RWPE1 (cell line): ENCODE measurements around the gene GLE1.
A peak's percentile ranks its signal among the peaks of the same experiment; 100 is the strongest.

ENCODE experiments used
- CTCF ChIA-PET: fragments of 350-600 bp; sonication (Branson Sonifier 250); formaldehyde crosslinking; extraction: SDS; loops from one replicate; lab custom pipeline; 2021; lab: Yijun Ruan, JAX
- POLR2A ChIA-PET: fragments of 400-600 bp; formaldehyde crosslinking; extraction: SDS; loops from one replicate; lab custom pipeline; 2020; ENCODE audit warnings: antibody characterized with exemption; ENCODE audit not compliant: low non-redundant PET; lab: Yijun Ruan, JAX
- DNase-seq: peaks from one replicate; pipeline ENCODE4 v3.0.0; 2012; ENCODE audit warnings: low spot score
- H3K27ac ChIP-seq: fragments of 450-650 bp; 2 replicates; pipeline ENCODE4 v1.5.1; 2017
- CTCF ChIP-seq: fragments of 450-650 bp; conservative IDR thresholded peaks from 2 replicates; pipeline ENCODE4 v1.5.1; 2017; ENCODE audit warnings: low read depth, mild to moderate bottlenecking

Gene GLE1

GRCh38 chr9:128481561-128481960, 23.0 kb upstream of the GLE1 start:
- no peak for TF ChIP-seq CTCF

GRCh38 chr9:128482186-128482585, 22.3 kb upstream of the GLE1 start:
- ChIA-PET POLR2A (no interaction called here), CTCF (no interaction called here)
- DNase-seq: no peak
- no peak overlapping the region for H3K27ac ChIP-seq
- no peak for TF ChIP-seq CTCF

More at GRCh38 chr9:128481561-128481960, 23.0 kb upstream of the GLE1 start:
- no peak overlapping the region for H3K27ac ChIP-seq
- DNase-seq: no peak
- ChIA-PET CTCF (no interaction called here), POLR2A (interaction anchor here (0.7 kb wide), 1 partner anchor 101 kb away, joined by 6 read pairs; no protein-coding TSS in a partner anchor)

GRCh38 chr9:128484686-128485413, 19.7 kb upstream of the GLE1 start:
- ChIA-PET CTCF (interaction anchor here (0.6 to 1.3 kb wide), 5 partner anchors 11 to 123 kb away, joined by 3 to 5 read pairs (median 3); no protein-coding TSS in a partner anchor), POLR2A (no interaction called here)
- no peak for DNase-seq
- no peak for TF ChIP-seq CTCF
- no peak overlapping the region for H3K27ac ChIP-seq

GRCh38 chr9:128485414-128485855, 19.1 kb upstream of the GLE1 start:
- ChIA-PET CTCF (interaction anchor here (0.7 to 1.3 kb wide), 3 partner anchors 11 to 58 kb away, joined by 3 to 5 read pairs (median 3); no protein-coding TSS in a partner anchor), POLR2A (no interaction called here)
- no peak for TF ChIP-seq CTCF
- H3K27ac ChIP-seq: 0 out of 2 replicates have a peak overlapping the region, but pooled peaks have one; percentile 1
- DNase-seq: no peak

- CTCF ChIA-PET: interaction anchor here (1.3 kb wide), 1 partner anchor 48 kb away, joined by 5 read pairs; no protein-coding TSS in a partner anchor
- POLR2A ChIA-PET: no interaction called here
- no peak for DNase-seq
- no peak for TF ChIP-seq CTCF
- H3K27ac ChIP-seq: no peak overlapping the region
Observed at GRCh38 chr9:128486201-128486600, 18.3 kb upstream of the GLE1 start.

- DNase-seq: no peak
- POLR2A ChIA-PET: no interaction called here
- CTCF ChIA-PET: no interaction called here
- H3K27ac ChIP-seq: no peak overlapping the region
- TF ChIP-seq CTCF: no peak
Observed at GRCh38 chr9:128493424-128493823, 11.1 kb upstream of the GLE1 start.
